H1 (cell line): ENCODE data around the gene GUCY1A2. TPM values are rescaled to one million over a fixed set of nuclear protein-coding genes. Genes with fewer than 3 reads are reported as not detected.

Source experiments
- CTCF ChIA-PET: fragments of 300-600 bp; sonication (Branson Sonifier 250); formaldehyde crosslinking; loops from one replicate; lab custom pipeline; 2021; ENCODE audit not compliant: partially characterized antibody; lab: Charles Lee
- POLR2A ChIA-PET: fragments of 300-600 bp; sonication (Branson Sonifier 250); formaldehyde crosslinking; loops from one replicate; lab custom pipeline; 2021; ENCODE audit warnings: inconsistent platforms; ENCODE audit not compliant: partially characterized antibody; lab: Charles Lee
- DNase-seq, 2 experiments: peaks; one replicate each; pipeline versions ENCODE4 v3.0.0 to v3.0.0-alpha.2; 2010 to 2022; ENCODE audit warnings: low spot score in 2 of 2, low read depth in 1 of 2, mixed read lengths in 1 of 2
- FAIRE-seq: peaks from 2 replicates; lab custom pipeline; 2011; peaks lifted over from hg19 to GRCh38; lab: Jason Lieb, UNC
- H2AFZ ChIP-seq: 2 replicates; pipeline ENCODE4 v1.8.1; 2012; ENCODE audit warnings: low read length, inconsistent platforms
- H2AK5ac ChIP-seq: 2 replicates; pipeline ENCODE4 v1.6.1; 2013; ENCODE audit warnings: low read depth, low read length
- H2BK120ac ChIP-seq: replicated peaks from 2 replicates; pipeline ENCODE3; 2013; ENCODE audit warnings: low read depth, low read length, inconsistent platforms
- H2BK12ac ChIP-seq: 2 replicates; pipeline ENCODE4 v1.6.1; 2013; ENCODE audit warnings: low read depth, low read length
- H2BK15ac ChIP-seq: 2 replicates; pipeline ENCODE4 v1.6.1; 2013; ENCODE audit warnings: low read length
- H2BK20ac ChIP-seq: 2 replicates; pipeline ENCODE4 v1.6.1; 2013; ENCODE audit warnings: low read length
- H2BK5ac ChIP-seq: 2 replicates; pipeline ENCODE4 v1.6.1; 2013; ENCODE audit warnings: low read depth, low read length
- H3K14ac ChIP-seq: 2 replicates; pipeline ENCODE4 v1.6.1; 2013; ENCODE audit warnings: inconsistent platforms; ENCODE audit not compliant: insufficient read length
- H3K18ac ChIP-seq: 2 replicates; pipeline ENCODE4 v1.6.1; 2013; ENCODE audit warnings: low read length; ENCODE audit errors: extremely low read depth
- H3K23ac ChIP-seq: 2 replicates; pipeline ENCODE4 v1.6.1; 2013; ENCODE audit warnings: inconsistent platforms; ENCODE audit not compliant: insufficient read length
- H3K23me2 ChIP-seq: 2 replicates; pipeline ENCODE4 v1.6.1; 2013; ENCODE audit warnings: low read depth, low read length
- H3K27ac ChIP-seq: 2 replicates; pipeline ENCODE4 v1.6.1; 2011; ENCODE audit warnings: low read depth, low read length, inconsistent platforms
- H3K27me3 ChIP-seq, 4 experiments: replicated peaks in 1 of 4; 1 replicate in 1 of 4; 2 replicates in 3 of 4; pipeline versions ENCODE4 v1.6.1 to v1.8.1; 2011 to 2013; ENCODE audit warnings: low read length in 3 of 4, mild to moderate bottlenecking in 3 of 4, inconsistent platforms in 2 of 4, mixed read lengths in 2 of 4, moderate library complexity in 1 of 4; ENCODE audit not compliant: control insufficient read depth in 3 of 4, insufficient read depth in 3 of 4; ENCODE audit errors: extremely low read depth in 1 of 4
- H3K36me3 ChIP-seq, 4 experiments: 2 replicates each; pipeline versions ENCODE4 v1.6.1 to v1.8.1; 2011 to 2013; ENCODE audit warnings: mild to moderate bottlenecking in 4 of 4, low read length in 3 of 4, moderate library complexity in 2 of 4, control low read depth in 1 of 4, inconsistent platforms in 1 of 4; ENCODE audit not compliant: insufficient read depth in 4 of 4, control insufficient read depth in 2 of 4
- H3K4ac ChIP-seq: replicated peaks from 2 replicates; pipeline ENCODE3; 2013; ENCODE audit warnings: low read length, low read depth, mixed read lengths, inconsistent platforms; ENCODE audit not compliant: insufficient read length
- H3K4me1 ChIP-seq, 4 experiments: replicated peaks in 1 of 4; 1 replicate in 1 of 4; 2 replicates in 3 of 4; pipeline versions ENCODE4 v1.6.1 to v1.8.1; 2011 to 2013; ENCODE audit warnings: low read length in 3 of 4, inconsistent platforms in 2 of 4, mixed read lengths in 1 of 4; ENCODE audit not compliant: insufficient read depth in 4 of 4, control insufficient read depth in 3 of 4
- H3K4me2 ChIP-seq, 2 experiments: 2 replicates each; pipeline versions ENCODE4 v1.6.1 to v1.8.1; 2011 to 2013; ENCODE audit warnings: low read depth in 2 of 2, low read length in 2 of 2, control low read depth in 1 of 2, inconsistent platforms in 1 of 2, mild to moderate bottlenecking in 1 of 2; ENCODE audit not compliant: insufficient read depth in 1 of 2
- H3K4me3 ChIP-seq, 4 experiments: fragments of 200-600, 300-600 bp in 1 of 4; sonication (generic), shearing (Covaris generic), sonication (Bioruptor Twin) in 1 of 4; 2 replicates each; pipeline versions ENCODE4 v1.5.1 to v1.8.1; 2011 to 2016; ENCODE audit warnings: low read length in 4 of 4, low read depth in 3 of 4, control low read depth in 2 of 4, inconsistent platforms in 2 of 4, mild to moderate bottlenecking in 2 of 4, mixed read lengths in 1 of 4, moderate library complexity in 1 of 4; ENCODE audit not compliant: insufficient read depth in 2 of 4; ENCODE audit errors: extremely low read depth in 1 of 4
- H3K56ac ChIP-seq: replicated peaks from 2 replicates; pipeline ENCODE3; 2013; ENCODE audit warnings: low read depth, mild to moderate bottlenecking, mixed read lengths, low read length, inconsistent platforms; ENCODE audit not compliant: insufficient read length
- H3K79me1 ChIP-seq: 2 replicates; pipeline ENCODE4 v1.6.1; 2013; ENCODE audit warnings: low read depth, low read length, control low read depth
- H3K79me2 ChIP-seq, 2 experiments: 2 replicates each; pipeline versions ENCODE4 v1.6.1 to v1.8.1; 2012 to 2013; ENCODE audit warnings: low read length in 2 of 2, mild to moderate bottlenecking in 2 of 2, inconsistent platforms in 1 of 2; ENCODE audit not compliant: insufficient read depth in 2 of 2, control insufficient read depth in 1 of 2
- H3K9ac ChIP-seq, 4 experiments: replicated peaks in 1 of 4; 1 replicate in 1 of 4; 2 replicates in 3 of 4; pipeline versions ENCODE4 v1.6.1 to v1.8.1; 2011 to 2013; ENCODE audit warnings: low read depth in 3 of 4, low read length in 3 of 4, control low read depth in 2 of 4, mild to moderate bottlenecking in 2 of 4, moderate library complexity in 2 of 4, inconsistent platforms in 1 of 4; ENCODE audit errors: extremely low read depth in 1 of 4
- H3K9me3 ChIP-seq, 2 experiments: 2 replicates each; pipeline versions ENCODE4 v1.6.1 to v1.8.1; 2012 to 2013; ENCODE audit warnings: mild to moderate bottlenecking in 2 of 2, moderate library complexity in 2 of 2, control low read depth in 1 of 2, inconsistent platforms in 1 of 2, low read depth in 1 of 2, low read length in 1 of 2, mixed read lengths in 1 of 2; ENCODE audit not compliant: insufficient read depth in 2 of 2
- H4K20me1 ChIP-seq, 2 experiments: replicated peaks in 1 of 2; 2 replicates each; pipeline versions ENCODE3 to v1.8.1; 2011 to 2013; ENCODE audit warnings: inconsistent platforms in 2 of 2, low read length in 2 of 2, mild to moderate bottlenecking in 1 of 2; ENCODE audit not compliant: insufficient read depth in 2 of 2, control insufficient read depth in 1 of 2
- H4K5ac ChIP-seq: 2 replicates; pipeline ENCODE4 v1.6.1; 2013; ENCODE audit warnings: low read length, low read depth, mixed read lengths, inconsistent platforms; ENCODE audit not compliant: insufficient read length
- H4K8ac ChIP-seq: 2 replicates; pipeline ENCODE4 v1.8.0; 2013; ENCODE audit warnings: mild to moderate bottlenecking, moderate library complexity, low read length, inconsistent platforms; ENCODE audit not compliant: insufficient read depth; ENCODE audit errors: extremely low read depth
- H4K91ac ChIP-seq: replicated peaks from 2 replicates; pipeline ENCODE3; 2013; ENCODE audit warnings: low read length, mixed read lengths, inconsistent platforms; ENCODE audit not compliant: insufficient read length
- PHF8 ChIP-seq: fragments of 200-600 bp; sonication (generic); conservative IDR thresholded peaks from 2 replicates; pipeline ENCODE4 v1.7.1; 2012; ENCODE audit warnings: low read depth, mild to moderate bottlenecking, inconsistent platforms, low read length, moderate library complexity
- TBP ChIP-seq: IDR thresholded peaks from 2 replicates; pipeline ENCODE4 v1.6.1; 2011; ENCODE audit warnings: low read depth, low read length, improper control_type of control experiment
- TEAD4 ChIP-seq: IDR thresholded peaks from 2 replicates; pipeline ENCODE4 v1.6.1; 2012; ENCODE audit warnings: low read depth, low read length, inconsistent platforms, mixed read lengths
- WGBS, 2 experiments: shearing (Covaris generic) in 1 of 2; methylation state at CpG; one replicate each; pipeline versions ENCODE4 v1.1.6 to v1.1.7; 2013 to 2015; ENCODE audit warnings: low lambda C conversion rate in 2 of 2, mixed read lengths in 2 of 2, inconsistent platforms in 1 of 2, low coverage in 1 of 2, missing lambda C conversion rate in 1 of 2; ENCODE audit not compliant: insufficient replicate concordance in 2 of 2, insufficient coverage in 1 of 2, insufficient read length in 1 of 2; ENCODE audit errors: extremely low coverage in 1 of 2, missing lambda C conversion rate in 1 of 2; 5-methylcytosine and 5-hydroxymethylcytosine counted together
- polyA plus RNA-seq, 7 experiments: library from polyadenylated mRNA; depleted of rRNA in 3 of 7; stranded (reverse) in 5 of 7; unstranded in 2 of 7; fragments of >200 nt in 5 of 7; fragments of 200-250 nt in 2 of 7; gene quantifications; 1 replicate in 5 of 7; 2 replicates in 1 of 7; 4 replicates in 1 of 7; pipeline versions ENCODE4 v1.2.1 to v1.2.3, GENCODE V29; 2011 to 2013; ENCODE audit warnings: missing spikeins in 2 of 7, mixed read lengths in 2 of 7
- total RNA-seq: library from RNA; stranded (reverse); fragmentation: NEBNext Ultra II Directional; extraction: Animal tissue kit (Norgen Biotek cat#: 25700); gene quantifications from 2 replicates; pipeline ENCODE4 v1.2.1, GENCODE V29; 2021

GUCY1A2 gene
- total and polyA plus RNA-seq, 2 of the 8 experiments (the other 6 are each of a cell fraction or from before 2014, with no cell fraction given) = 0.11 to 1.9 TPM

DNA sequence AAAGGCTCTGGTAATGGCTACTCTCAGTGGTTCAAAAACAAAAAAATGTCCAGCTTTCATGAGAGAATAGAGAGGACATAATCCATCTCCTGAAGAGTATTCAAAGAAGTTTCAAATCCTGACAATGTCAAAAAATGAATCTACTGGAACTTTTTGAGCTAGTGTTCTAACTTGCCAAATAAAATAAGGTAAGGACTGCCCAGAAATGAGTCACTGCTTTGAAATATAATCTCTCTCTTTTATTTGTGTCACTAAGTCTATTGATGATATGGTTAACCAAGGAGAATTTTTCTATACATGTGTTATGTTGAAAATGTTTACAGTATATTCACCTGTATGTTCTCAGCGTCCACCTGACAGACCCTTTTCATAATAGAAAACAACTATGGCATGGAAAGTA is 3.4 kb downstream of the GUCY1A2 start:
- Histone ChIP-seq H3K36me3 (no peaks in the 10 kb centered on the region), H4K8ac (no peak overlapping the region), H4K91ac (no peak overlapping the region), H3K4ac (no peak overlapping the region), H2BK20ac (no peak overlapping the region), H2BK12ac (no peak overlapping the region), H3K27ac (no peak overlapping the region), H2BK120ac (no peak overlapping the region), H3K79me1 (no peaks in the 10 kb centered on the region), H4K20me1 (peaks cover 0 to 3% of the 10 kb centered on the region in 2 experiments), H3K4me2 (no peak overlapping the region), H2AFZ (no peak overlapping the region), H3K27me3 (peaks cover 0 to 14% (median 13%) of the 10 kb centered on the region in 4 experiments; a peak in 6 of 7 replicates), H2BK5ac (no peak overlapping the region), H3K23ac (no peak overlapping the region), H3K4me1 (peaks cover 0 to 8% (median 2%) of the 10 kb centered on the region in 4 experiments; a peak in 4 of 7 replicates), H2BK15ac (no peak overlapping the region), H3K4me3 (no peak overlapping the region), H3K14ac (no peak overlapping the region), H3K18ac (no peak overlapping the region), H3K56ac (no peak overlapping the region), H2AK5ac (no peak overlapping the region), H4K5ac (no peak overlapping the region), H3K9me3 (no peaks in the 10 kb centered on the region), H3K79me2 (no peaks in the 10 kb centered on the region), H3K23me2 (peaks cover 10% of the 10 kb centered on the region), H3K9ac (no peak overlapping the region)
- DNase-seq (no peak), FAIRE-seq (no peak)
- WGBS, 2 experiments = 94% methylated on average over 1 of the region's 1 CpG; no CpG with 5 or more reads in 1 of the 2 experiments
- POLR2A ChIA-PET = no interaction called here
- TF ChIP-seq TBP = no peak
- no peak for TF ChIP-seq PHF8
- no peak for TF ChIP-seq TEAD4
- CTCF ChIA-PET = interaction anchor here (1.4 kb wide), 1 partner anchor 97 kb away, joined by 3 read pairs; no protein-coding TSS in a partner anchor
